HEK293 (cell line): Measurements from ENCODE around the gene SLAMF1.

ENCODE experiments used
- CTCF ChIA-PET: fragments of 350-600 bp; formaldehyde crosslinking; extraction: SDS; loops from one replicate; lab custom pipeline; 2021; ENCODE audit warnings: antibody characterized with exemption; lab: Yijun Ruan, JAX
- POLR2A ChIA-PET: fragments of 300-600 bp; formaldehyde crosslinking; extraction: SDS; loops from one replicate; lab custom pipeline; 2020; ENCODE audit warnings: antibody characterized with exemption, inconsistent platforms; lab: Yijun Ruan, JAX
- H3K27ac ChIP-seq: fragments of 200-500 bp; sonication (Bioruptor generic); 2 replicates; pipeline ENCODE4 v1.5.1; 2014; ENCODE audit warnings: low read depth, low read length, control low read depth, inconsistent platforms; ENCODE audit errors: extremely low read depth
- H3K36me3 ChIP-seq, 2 experiments: fragments of 200-500 bp in 1 of 2; sonication (Bioruptor generic) in 1 of 2; 1 replicate in 1 of 2; 2 replicates in 1 of 2; pipeline ENCODE4 v1.5.1; 2014 to 2017; ENCODE audit warnings: inconsistent platforms in 2 of 2, low read length in 2 of 2; ENCODE audit not compliant: control insufficient read depth in 2 of 2, insufficient read depth in 1 of 2
- H3K4me1 ChIP-seq: fragments of 200-500 bp; sonication (Bioruptor generic); 2 replicates; pipeline ENCODE4 v1.5.1; 2014; ENCODE audit warnings: mild to moderate bottlenecking, low read length, inconsistent platforms; ENCODE audit not compliant: control insufficient read depth, insufficient read depth
- H3K4me3 ChIP-seq: 2 replicates; pipeline ENCODE4 v1.5.1; 2011; ENCODE audit warnings: low read depth, mild to moderate bottlenecking, control low read depth, low read length, moderate library complexity
- H3K9me3 ChIP-seq: fragments of 200-500 bp; sonication (Bioruptor generic); 2 replicates; pipeline ENCODE4 v1.5.1; 2014; ENCODE audit warnings: low read depth, low read length, inconsistent platforms; ENCODE audit not compliant: control insufficient read depth, insufficient read depth
- GLIS1 ChIP-seq: fragments of 450-650 bp; formaldehyde crosslinking; IDR thresholded peaks from 2 replicates; pipeline ENCODE4 v1.5.1; 2016; ENCODE audit warnings: missing biosample characterization, missing genetic modification characterization
- GLIS2 ChIP-seq: fragments of 450-650 bp; formaldehyde crosslinking; IDR thresholded peaks from 2 replicates; pipeline ENCODE4 v1.5.1; 2016; ENCODE audit warnings: missing biosample characterization, missing genetic modification characterization
- MEIS1 ChIP-seq: sonication (generic); formaldehyde crosslinking; IDR thresholded peaks from 2 replicates; pipeline ENCODE4 v1.8.1; 2022; ENCODE audit warnings: missing genetic modification reagents, mild to moderate bottlenecking, borderline replicate concordance
- PRDM10 ChIP-seq: fragments of 450-650 bp; formaldehyde crosslinking; IDR thresholded peaks from 2 replicates; pipeline ENCODE4 v1.5.1; 2016; ENCODE audit warnings: missing biosample characterization, missing genetic modification characterization
- REST ChIP-seq: fragments of 450-650 bp; formaldehyde crosslinking; IDR thresholded peaks from 2 replicates; pipeline ENCODE4 v1.5.1; 2016; ENCODE audit warnings: missing biosample characterization, missing genetic modification characterization
- SALL2 ChIP-seq: fragments of 450-650 bp; formaldehyde crosslinking; IDR thresholded peaks from 2 replicates; pipeline ENCODE4 v1.5.0; 2017; ENCODE audit warnings: missing biosample characterization, mild to moderate bottlenecking, missing genetic modification characterization, borderline replicate concordance
- TSHZ1 ChIP-seq: fragments of 450-650 bp; formaldehyde crosslinking; IDR thresholded peaks from 2 replicates; pipeline ENCODE4 v1.5.1; 2016; ENCODE audit warnings: missing biosample characterization, missing genetic modification characterization, borderline replicate concordance
- ZBTB1 ChIP-seq: fragments of 450-650 bp; formaldehyde crosslinking; IDR thresholded peaks from 2 replicates; pipeline ENCODE4 v1.5.1; 2016; ENCODE audit warnings: missing biosample characterization, missing genetic modification characterization
- ZBTB10 ChIP-seq: fragments of 450-650 bp; formaldehyde crosslinking; IDR thresholded peaks from 2 replicates; pipeline ENCODE4 v1.5.1; 2016; ENCODE audit warnings: missing biosample characterization, missing genetic modification characterization
- ZBTB21 ChIP-seq: fragments of 450-650 bp; formaldehyde crosslinking; IDR thresholded peaks from 2 replicates; pipeline ENCODE4 v1.5.1; 2017; ENCODE audit warnings: missing biosample characterization, missing genetic modification characterization
- ZNF138 ChIP-seq: fragments of 450-650 bp; formaldehyde crosslinking; IDR thresholded peaks from 2 replicates; pipeline ENCODE4 v1.5.1; 2016; ENCODE audit warnings: missing biosample characterization, missing genetic modification characterization, borderline replicate concordance
- ZNF302 ChIP-seq: fragments of 450-650 bp; formaldehyde crosslinking; IDR thresholded peaks from 2 replicates; pipeline ENCODE4 v1.5.1; 2016; ENCODE audit warnings: missing biosample characterization, missing genetic modification characterization, low read depth
- ZNF423 ChIP-seq: fragments of 450-650 bp; formaldehyde crosslinking; IDR thresholded peaks from 2 replicates; pipeline ENCODE4 v1.5.1; 2016; ENCODE audit warnings: missing biosample characterization, missing genetic modification characterization
- ZNF473 ChIP-seq: fragments of 450-650 bp; formaldehyde crosslinking; IDR thresholded peaks from 2 replicates; pipeline ENCODE4 v1.5.1; 2017; ENCODE audit warnings: missing biosample characterization, missing genetic modification characterization
- ZNF501 ChIP-seq: fragments of 450-650 bp; formaldehyde crosslinking; IDR thresholded peaks from 2 replicates; pipeline ENCODE4 v1.5.1; 2016; ENCODE audit warnings: missing biosample characterization, missing genetic modification characterization
- ZNF521 ChIP-seq: fragments of 450-650 bp; formaldehyde crosslinking; IDR thresholded peaks from 2 replicates; pipeline ENCODE4 v1.5.1; 2017; ENCODE audit warnings: missing biosample characterization, mild to moderate bottlenecking, missing genetic modification characterization
- ZNF571 ChIP-seq: fragments of 450-650 bp; formaldehyde crosslinking; IDR thresholded peaks from 2 replicates; pipeline ENCODE4 v1.5.0; 2017; ENCODE audit warnings: missing biosample characterization, missing genetic modification characterization
- ZNF623 ChIP-seq: fragments of 450-650 bp; formaldehyde crosslinking; IDR thresholded peaks from 2 replicates; pipeline ENCODE4 v1.5.1; 2016; ENCODE audit warnings: missing biosample characterization, missing genetic modification characterization
- ZNF624 ChIP-seq: fragments of 450-650 bp; formaldehyde crosslinking; IDR thresholded peaks from 2 replicates; pipeline ENCODE4 v1.5.1; 2017; ENCODE audit warnings: missing biosample characterization, missing genetic modification characterization
- ZNF707 ChIP-seq: fragments of 450-650 bp; formaldehyde crosslinking; IDR thresholded peaks from 2 replicates; pipeline ENCODE4 v1.5.1; 2016; ENCODE audit warnings: missing biosample characterization, missing genetic modification characterization
- ZNF843 ChIP-seq: fragments of 450-650 bp; formaldehyde crosslinking; IDR thresholded peaks from 2 replicates; pipeline ENCODE4 v1.5.1; 2016; ENCODE audit warnings: missing biosample characterization, missing genetic modification characterization

Gene SLAMF1

GRCh38 chr1:160637821-160638539, 8.9 kb downstream of the SLAMF1 start (continued):
- TF ChIP-seq GLIS1 (tag by site-specific recombination) (no peak), ZNF302 (tag by site-specific recombination) (no peak), ZBTB21 (no peak), ZNF571 (tag by site-specific recombination) (no peak), MEIS1 (no peak), GLIS2 (tag by site-specific recombination) (no peak), SALL2 (tag by site-specific recombination) (no peak), ZNF423 (no peak), ZNF843 (tag by site-specific recombination) (no peak), ZNF623 (tag by site-specific recombination) (no peak), ZBTB10 (tag by site-specific recombination) (no peak)

- ChIA-PET CTCF (no interaction called here), POLR2A (no interaction called here)
- Histone ChIP-seq H3K4me3 (no peak overlapping the region), H3K27ac (no peak overlapping the region), H3K36me3 (no peaks in the 10 kb centered on the region), H3K9me3 (no peaks in the 10 kb centered on the region), H3K4me1 (no peaks in the 10 kb centered on the region)
- no peak for TF ChIP-seq PRDM10 (tag by site-specific recombination)
- TF ChIP-seq ZNF473 (tag by site-specific recombination), result no peak
- no peak for TF ChIP-seq ZNF707 (tag by site-specific recombination)
- no peak for TF ChIP-seq ZBTB1
- TF ChIP-seq ZNF138, result no peak
- no peak for TF ChIP-seq REST (tag by site-specific recombination)
- TF ChIP-seq ZNF501 (tag by site-specific recombination), result no peak
- no peak for TF ChIP-seq TSHZ1 (tag by site-specific recombination)
- no peak for TF ChIP-seq ZNF521 (tag by site-specific recombination)
- TF ChIP-seq ZNF624 (tag by site-specific recombination), result no peak
Measured at GRCh38 chr1:160637065-160637464, 9.8 kb downstream of the SLAMF1 start.
